HG02588 (cell line): ENCODE data around the gene SMYD3.

Experiments used
- ATAC-seq: cut with Tn5 transposase; IDR thresholded peaks from one replicate; pipeline ENCODE4 v1.9.1; 2021; ENCODE audit warnings: mild to moderate bottlenecking, moderate library complexity; ENCODE audit not compliant: unreplicated experiment

SMYD3 gene

GRCh38 chr1:245888809-245889208 lies 618.3 kb downstream of the SMYD3 start:
- ATAC-seq = no peak

- no peak for ATAC-seq
Observed at GRCh38 chr1:245887829-245888228, 619.2 kb downstream of the SMYD3 start.

- no peak for ATAC-seq
Observed at GRCh38 chr1:245881767-245882391, 625.2 kb downstream of the SMYD3 start.

- no peak for ATAC-seq
Observed at GRCh38 chr1:245880754-245881403, 626.2 kb downstream of the SMYD3 start.

GRCh38 chr1:245879091-245879490 lies 628.0 kb downstream of the SMYD3 start:
- ATAC-seq = no peak

GRCh38 chr1:245878585-245878984 lies 628.5 kb downstream of the SMYD3 start:
- ATAC-seq = no peak

- ATAC-seq = no peak
Observed at GRCh38 chr1:245877976-245878375, 629.1 kb downstream of the SMYD3 start.

- ATAC-seq = no peak
Observed at GRCh38 chr1:245876586-245876985, 630.5 kb downstream of the SMYD3 start.

- no peak for ATAC-seq
Observed at GRCh38 chr1:245875581-245876261, 631.4 kb downstream of the SMYD3 start.

- no peak for ATAC-seq
Observed at GRCh38 chr1:245874942-245875580, 632.0 kb downstream of the SMYD3 start.

- ATAC-seq = no peak
Observed at GRCh38 chr1:245873883-245874671, 633.0 kb downstream of the SMYD3 start.

GRCh38 chr1:245873068-245873467 lies 634.0 kb downstream of the SMYD3 start:
- no peak for ATAC-seq

GRCh38 chr1:245872475-245872874 lies 634.6 kb downstream of the SMYD3 start:
- no peak for ATAC-seq

- ATAC-seq = no peak
Observed at GRCh38 chr1:245871915-245872314, 635.2 kb downstream of the SMYD3 start.

GRCh38 chr1:245871191-245871590 lies 635.9 kb downstream of the SMYD3 start:
- no peak for ATAC-seq

GRCh38 chr1:245870698-245871097 lies 636.4 kb downstream of the SMYD3 start:
- no peak for ATAC-seq

GRCh38 chr1:245869847-245870246 lies 637.2 kb downstream of the SMYD3 start:
- no peak for ATAC-seq

GRCh38 chr1:245867738-245868137 lies 639.3 kb downstream of the SMYD3 start:
- ATAC-seq = no peak

- no peak for ATAC-seq
Observed at GRCh38 chr1:245864872-245865271, 642.2 kb downstream of the SMYD3 start.

- no peak for ATAC-seq
Observed at GRCh38 chr1:245863566-245864184, 643.4 kb downstream of the SMYD3 start.
